PC-9 (cell line): ENCODE measurements around the gene SYT11.

Experiments
- EZH2 ChIP-seq: fragments of 200-600 bp; sonication (generic); IDR thresholded peaks from 2 replicates; pipeline ENCODE4 v1.8.0; 2017; ENCODE audit warnings: antibody characterized with exemption, low read depth
- TF ChIP-seq, protein P1 (sequence below): fragments of 200-600 bp; sonication (generic); conservative IDR thresholded peaks from 2 replicates; pipeline ENCODE4 v1.6.1; 2017; ENCODE audit warnings: mixed run types, antibody characterized with exemption, mild to moderate bottlenecking, moderate library complexity

- TF ChIP-seq, protein P1, sequence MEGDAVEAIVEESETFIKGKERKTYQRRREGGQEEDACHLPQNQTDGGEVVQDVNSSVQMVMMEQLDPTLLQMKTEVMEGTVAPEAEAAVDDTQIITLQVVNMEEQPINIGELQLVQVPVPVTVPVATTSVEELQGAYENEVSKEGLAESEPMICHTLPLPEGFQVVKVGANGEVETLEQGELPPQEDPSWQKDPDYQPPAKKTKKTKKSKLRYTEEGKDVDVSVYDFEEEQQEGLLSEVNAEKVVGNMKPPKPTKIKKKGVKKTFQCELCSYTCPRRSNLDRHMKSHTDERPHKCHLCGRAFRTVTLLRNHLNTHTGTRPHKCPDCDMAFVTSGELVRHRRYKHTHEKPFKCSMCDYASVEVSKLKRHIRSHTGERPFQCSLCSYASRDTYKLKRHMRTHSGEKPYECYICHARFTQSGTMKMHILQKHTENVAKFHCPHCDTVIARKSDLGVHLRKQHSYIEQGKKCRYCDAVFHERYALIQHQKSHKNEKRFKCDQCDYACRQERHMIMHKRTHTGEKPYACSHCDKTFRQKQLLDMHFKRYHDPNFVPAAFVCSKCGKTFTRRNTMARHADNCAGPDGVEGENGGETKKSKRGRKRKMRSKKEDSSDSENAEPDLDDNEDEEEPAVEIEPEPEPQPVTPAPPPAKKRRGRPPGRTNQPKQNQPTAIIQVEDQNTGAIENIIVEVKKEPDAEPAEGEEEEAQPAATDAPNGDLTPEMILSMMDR, result no peak
- TF ChIP-seq EZH2, result no peak
These were observed 43.0 kb upstream of the SYT11 start for GRCh38 chr1:155816351-155816750.
